AG20443 (cell line): ENCODE results near the gene STYXL1.
A peak's percentile ranks its signal among the peaks of the same experiment; 100 is the strongest.
"Not testable (repeated sequence)": the region's sequence is repeated elsewhere in the genome, so short reads cannot be mapped to it uniquely, and the experiment has no call there.

Source experiments
- DNase-seq: peaks from one replicate; pipeline ENCODE4 v3.0.0; 2012; ENCODE audit warnings: low spot score, mixed read lengths

Gene STYXL1

GRCh38 chr7:76029682-76030081, 18.1 kb downstream of the STYXL1 start:
- DNase-seq: not testable (repeated sequence)

DNA sequence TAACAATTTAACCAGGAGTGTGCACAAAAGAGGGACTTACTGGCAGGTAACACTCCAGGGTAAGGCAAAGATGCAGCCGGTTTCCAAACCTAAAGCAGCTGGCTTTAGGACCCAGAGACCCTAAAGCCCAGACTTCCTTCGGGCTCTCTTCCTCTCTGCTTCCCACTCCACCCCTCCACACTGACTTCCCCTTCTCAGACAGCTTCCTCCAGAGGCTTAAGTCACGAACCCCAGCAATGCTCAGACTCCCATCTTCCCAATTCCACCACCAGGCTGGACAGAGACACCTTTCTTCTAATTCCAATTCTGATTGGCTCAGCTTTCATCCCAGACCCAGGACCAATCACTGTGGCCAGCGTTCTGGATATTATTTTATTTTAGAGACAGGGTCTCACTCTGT, 24.8 kb downstream of the STYXL1 start:
- no peak for DNase-seq

DNA sequence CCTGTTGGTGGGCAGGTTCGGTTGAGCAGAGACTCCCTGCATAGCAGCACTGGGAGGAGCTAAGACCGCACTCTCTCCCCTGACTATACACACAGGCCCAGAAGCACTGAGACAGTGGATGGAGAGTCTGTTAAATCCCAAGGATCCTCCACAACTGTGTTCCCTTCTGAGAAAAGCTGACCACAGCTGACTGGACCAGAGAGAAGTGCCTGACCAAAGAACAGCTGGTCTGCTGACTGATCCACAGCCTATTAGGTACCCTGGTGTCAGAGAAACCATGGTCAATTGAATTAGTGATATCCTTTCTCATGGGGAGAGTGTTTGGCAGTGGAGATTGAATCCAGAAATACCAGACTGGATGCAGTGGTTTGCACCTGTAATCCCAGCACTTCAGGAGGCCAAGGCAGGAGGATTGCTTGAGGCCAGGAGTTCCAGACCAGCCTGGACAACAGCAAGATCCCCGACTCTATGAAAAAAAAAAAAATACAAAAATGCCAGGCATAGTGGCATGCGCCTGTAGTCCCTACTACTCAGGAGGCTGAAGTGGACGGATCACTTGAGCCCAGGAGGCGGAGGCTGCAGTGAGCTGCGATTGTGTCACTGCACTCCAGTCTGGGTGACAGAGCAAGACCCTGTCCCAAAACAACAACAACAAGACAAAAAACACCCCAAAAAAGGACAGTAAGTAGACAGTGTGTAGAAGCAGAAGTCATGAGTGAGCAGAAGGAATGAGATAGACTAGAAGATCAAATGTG, 25.6 kb downstream of the STYXL1 start:
- no peak for DNase-seq

- DNase-seq: peak; percentile 86
These were observed 27.6 kb downstream of the STYXL1 start for GRCh38 chr7:76020031-76020714.

DNA sequence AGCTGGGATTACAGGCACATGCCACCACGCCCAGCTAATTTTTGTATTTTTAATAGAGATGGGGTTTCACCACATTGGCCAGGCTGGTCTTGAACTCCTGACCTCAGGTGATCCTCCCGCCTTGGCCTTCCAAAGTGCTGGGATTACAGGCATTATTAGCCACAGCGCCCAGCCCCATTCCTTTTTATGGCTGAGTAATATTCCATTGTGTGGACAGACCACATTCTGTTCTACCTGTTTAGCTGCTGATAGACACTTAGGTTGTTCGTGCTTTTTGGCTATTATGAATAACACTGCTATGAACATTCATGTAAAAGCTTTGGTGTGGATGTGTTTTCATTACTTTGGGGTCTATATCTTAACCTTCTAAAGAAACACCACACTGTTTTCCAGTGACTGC, 29.3 kb downstream of the STYXL1 start:
- not testable (repeated sequence) for DNase-seq

- DNase-seq: no peak
These were observed 31.4 kb downstream of the STYXL1 start for GRCh38 chr7:76016191-76016947.

- peak; percentile 88 for DNase-seq
These were observed 36.3 kb downstream of the STYXL1 start for GRCh38 chr7:76011442-76011861.

DNA sequence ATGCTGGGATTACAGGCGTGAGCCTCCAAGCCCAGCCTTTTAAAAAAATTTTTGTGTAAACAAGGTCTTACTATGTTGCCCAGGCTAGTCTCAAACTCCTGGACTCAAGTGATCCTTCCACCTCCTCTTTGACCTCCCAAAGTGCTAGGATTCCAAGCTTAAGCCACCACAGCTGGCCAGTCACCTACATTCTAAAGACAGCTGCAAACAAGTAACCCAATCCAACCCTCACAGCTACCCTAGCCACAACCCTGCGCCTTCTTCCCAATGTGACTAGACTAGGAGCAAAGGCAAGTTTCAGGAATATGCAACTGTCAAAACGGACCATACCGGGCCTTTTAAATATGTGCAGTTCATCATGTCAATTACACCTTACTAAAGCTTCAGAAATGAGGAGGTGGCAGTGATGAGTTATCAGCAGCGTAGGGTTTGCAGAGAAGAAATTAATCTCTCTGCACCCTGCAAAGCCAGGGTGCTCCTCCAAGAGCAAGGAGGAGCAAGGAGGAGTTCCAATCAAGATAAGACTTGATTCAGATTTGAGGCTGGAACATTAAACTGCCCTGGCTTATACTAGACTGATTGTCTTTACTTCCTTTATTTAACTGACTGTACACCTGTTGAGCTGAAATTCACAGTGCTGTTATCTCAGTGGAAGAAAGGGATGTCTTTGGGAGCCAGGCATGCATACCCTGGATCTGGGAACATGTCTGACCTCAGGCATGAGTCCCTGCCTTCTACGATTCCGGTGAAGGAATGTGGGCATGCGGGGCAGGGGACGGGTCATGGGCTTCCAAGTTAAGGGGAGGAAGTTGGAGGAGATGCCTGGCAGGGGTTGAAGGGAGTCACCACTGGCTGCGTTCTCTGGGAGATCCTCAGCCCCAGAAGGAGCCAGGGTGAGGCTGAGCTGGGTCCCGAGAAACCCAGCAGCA, 37.9 kb downstream of the STYXL1 start:
- peak; percentile 4 for DNase-seq

GRCh38 chr7:76008156-76008687, 39.6 kb downstream of the STYXL1 start:
- DNase-seq: no peak

DNA sequence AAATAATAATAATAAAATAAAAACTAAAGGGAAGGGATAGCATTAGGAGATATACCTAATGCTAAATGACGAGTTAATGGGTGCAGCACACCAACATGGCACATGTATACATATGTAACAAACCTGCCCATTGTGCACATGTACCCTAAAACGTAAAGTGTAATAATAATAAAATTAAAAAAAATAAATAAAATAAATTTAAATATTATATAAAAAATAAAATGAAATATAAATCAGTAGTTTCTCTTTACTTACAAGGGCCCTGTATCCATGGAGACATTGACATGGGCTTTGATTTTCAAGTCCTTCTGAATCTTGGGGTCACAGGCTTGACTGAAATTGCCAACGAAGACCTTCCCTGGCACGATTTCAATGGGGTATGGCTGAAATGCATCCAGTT, 42.8 kb downstream of the STYXL1 start:
- peak; percentile 0 for DNase-seq

DNA sequence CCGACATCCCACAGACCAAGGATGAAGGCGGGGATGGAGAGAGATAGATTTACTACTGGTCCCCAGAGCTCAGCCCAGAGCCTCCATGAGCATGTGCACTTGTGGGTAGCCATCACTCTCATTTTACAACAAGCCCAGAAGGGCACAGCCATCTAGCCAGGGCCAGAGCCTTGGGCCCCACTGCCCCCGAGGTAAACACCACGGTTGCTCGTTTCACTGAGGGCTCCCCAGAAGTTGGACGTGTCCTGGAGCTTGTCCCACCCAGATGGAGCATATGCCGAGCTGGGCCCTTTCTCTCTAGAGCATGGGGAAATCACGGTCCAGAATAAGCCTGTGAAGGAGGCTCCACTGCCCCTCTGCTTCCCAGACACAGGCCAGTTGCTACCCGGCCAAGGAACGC, 44.4 kb downstream of the STYXL1 start:
- DNase-seq: peak; percentile 1

DNA sequence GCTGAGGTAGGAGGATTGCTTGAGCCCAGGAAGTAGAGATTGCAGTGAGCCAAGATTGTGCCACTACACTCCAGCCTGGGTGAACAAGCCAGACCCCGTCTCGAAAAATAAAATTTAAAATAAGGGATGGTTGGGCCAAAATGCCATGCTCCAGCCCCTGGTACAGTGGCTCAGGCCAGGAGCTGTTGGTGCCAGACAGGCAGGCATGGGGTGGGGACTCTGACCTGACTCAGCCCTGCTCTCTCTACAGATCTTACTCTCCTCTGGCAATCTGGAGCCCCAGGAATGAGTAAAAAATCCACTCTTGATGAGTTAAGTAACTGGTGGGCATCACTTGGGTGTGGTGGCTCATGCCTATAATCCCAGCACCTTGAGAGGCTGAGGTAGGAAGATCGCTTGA, 45.0 kb downstream of the STYXL1 start:
- peak; percentile 1 for DNase-seq

DNA sequence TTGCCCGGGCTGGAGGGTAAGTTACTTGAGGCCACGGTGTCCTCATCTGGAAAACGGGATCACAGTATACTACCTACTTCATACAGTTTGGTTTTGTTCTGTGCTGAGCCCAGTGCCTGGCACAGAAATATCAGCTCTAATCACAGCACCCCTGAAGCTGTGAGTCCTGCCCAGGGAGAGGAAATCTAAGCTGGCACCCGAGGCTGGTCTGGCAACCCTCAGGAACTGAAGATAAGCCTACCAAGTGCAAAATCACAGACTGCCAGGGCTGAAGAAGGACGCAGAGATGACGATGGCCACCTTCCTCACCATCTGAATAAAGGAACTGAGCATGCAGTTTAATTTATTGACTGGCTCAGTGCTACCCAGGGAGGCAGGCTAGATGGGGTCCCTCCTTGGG, 45.7 kb downstream of the STYXL1 start:
- DNase-seq: peak; percentile 1

GRCh38 chr7:76000566-76000965, 47.2 kb downstream of the STYXL1 start:
- DNase-seq: peak; percentile 4

DNA sequence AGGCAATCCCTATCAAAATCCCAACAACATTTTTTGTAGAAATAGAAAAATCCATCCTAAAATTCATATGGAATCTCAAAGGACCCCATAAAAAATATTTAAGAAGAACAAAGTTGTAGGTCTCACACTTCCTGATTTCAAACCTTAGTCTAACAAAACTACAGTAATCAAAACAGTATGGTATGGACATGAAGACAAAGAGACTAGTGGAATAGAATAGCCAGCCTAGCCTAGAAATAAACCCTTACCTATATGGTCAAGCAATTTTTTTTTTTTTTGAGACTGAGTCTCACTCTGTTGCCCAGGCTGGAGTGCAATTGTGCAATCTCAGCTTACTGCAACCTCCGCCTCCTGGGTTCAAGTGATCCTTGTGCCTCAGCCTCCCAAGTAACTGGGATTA, 49.8 kb downstream of the STYXL1 start:
- DNase-seq: no peak

GRCh38 chr7:75996476-75996875, 51.3 kb downstream of the STYXL1 start:
- peak; percentile 1 for DNase-seq

- peak; percentile 1 for DNase-seq
These were observed 51.8 kb downstream of the STYXL1 start for GRCh38 chr7:75995996-75996395.

GRCh38 chr7:75995052-75995471, 52.7 kb downstream of the STYXL1 start:
- DNase-seq: no peak

DNA sequence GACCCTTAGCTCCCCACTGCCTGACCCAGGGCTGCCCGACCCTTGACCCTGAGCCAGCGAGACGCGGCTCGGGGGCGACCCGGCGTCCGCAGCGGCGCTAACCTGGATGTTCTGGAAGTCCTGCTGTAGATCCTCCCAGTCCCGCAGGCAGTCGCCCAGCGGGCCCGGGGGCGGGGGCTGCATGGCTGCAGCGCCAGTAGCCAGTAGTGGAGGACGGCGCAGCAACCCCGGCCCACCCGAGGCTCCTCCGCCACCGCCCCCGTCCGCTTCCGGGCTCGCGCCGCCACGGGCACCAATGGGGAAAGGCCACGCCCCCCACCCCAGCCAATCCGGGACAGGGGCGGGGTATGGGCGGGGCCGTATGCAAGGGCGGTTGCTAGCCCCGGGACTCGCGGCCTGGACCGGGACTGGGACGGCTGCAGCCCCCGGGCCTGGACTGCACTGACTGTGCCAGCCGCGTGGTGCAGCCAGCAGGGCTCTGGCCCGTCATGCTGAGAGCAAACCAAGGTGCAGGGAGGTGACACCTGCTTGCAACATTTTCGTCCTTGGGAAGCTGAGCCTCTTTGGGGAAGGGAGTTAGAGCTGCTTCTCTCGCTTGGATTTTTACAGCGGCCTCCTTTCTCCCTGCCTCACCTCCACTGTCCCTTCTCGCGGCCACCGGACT, 53.3 kb downstream of the STYXL1 start, which contains the start of gene TMEM120A:
TMEM120A (minus strand) TSS at position 208 of the 664 bp plus-strand sequence; CDS start at position 183, 25 bp downstream.
- peak; percentile 100 for DNase-seq

- peak; percentile 89 for DNase-seq
These were observed 54.0 kb downstream of the STYXL1 start for GRCh38 chr7:75993689-75994387.
